ENCODE results near the gene DDI2.

The DDI2 gene

DNA sequence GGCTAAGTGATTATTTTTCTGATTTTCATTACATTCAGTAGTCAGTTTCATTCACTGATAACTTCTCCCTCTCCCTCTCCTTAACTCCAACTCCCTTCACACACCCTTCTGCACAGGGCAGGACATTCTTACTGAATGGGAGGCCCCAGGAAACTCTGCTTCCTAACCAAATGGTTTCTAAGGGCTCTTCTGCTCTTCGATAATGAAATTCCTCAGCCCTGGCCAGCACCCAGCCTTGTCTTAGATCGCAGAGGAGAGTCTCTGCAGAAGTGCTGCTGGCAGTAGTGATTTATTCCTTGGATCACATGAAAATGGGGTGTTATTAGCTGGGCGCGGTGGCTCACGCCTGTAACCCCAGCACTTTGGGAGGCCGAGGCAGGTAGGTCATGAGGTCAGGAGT, 83.2 kb downstream of the DDI2 start:
- DNase-seq (ENCODE audit: low read depth in 3 of 3, low spot score in 1 of 3) = no peak

GRCh38 chr1:15701784-15702183, 84.5 kb downstream of the DDI2 start:
- DNase-seq (ENCODE audit: low read depth in 3 of 3, low spot score in 1 of 3) = no peak

- no peak for DNase-seq (ENCODE audit: low read depth in 3 of 3, low spot score in 1 of 3)
Measured at GRCh38 chr1:15702722-15703550, 85.7 kb downstream of the DDI2 start.

DNA sequence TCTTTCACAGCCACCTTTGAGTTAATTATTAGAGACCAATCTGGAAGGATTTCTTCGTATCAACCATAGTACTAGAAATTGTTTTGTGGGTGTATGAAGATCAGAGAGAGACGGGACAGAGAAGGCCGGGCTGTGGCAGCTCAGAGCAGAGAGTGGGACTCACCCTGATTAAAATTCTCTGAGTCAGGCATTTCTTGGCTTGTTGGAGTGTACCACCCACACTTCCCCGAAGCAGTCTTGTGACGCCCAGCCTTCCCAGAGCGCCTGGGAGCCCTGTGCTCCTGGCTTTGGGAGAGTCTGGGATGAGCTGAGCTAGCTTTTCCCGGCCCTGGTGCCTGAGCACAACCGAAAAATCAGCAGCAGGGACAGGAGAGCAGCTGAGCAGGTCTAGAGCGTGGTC, 86.3 kb downstream of the DDI2 start:
- no peak for DNase-seq (ENCODE audit: low read depth in 3 of 3, low spot score in 1 of 3)

DNA sequence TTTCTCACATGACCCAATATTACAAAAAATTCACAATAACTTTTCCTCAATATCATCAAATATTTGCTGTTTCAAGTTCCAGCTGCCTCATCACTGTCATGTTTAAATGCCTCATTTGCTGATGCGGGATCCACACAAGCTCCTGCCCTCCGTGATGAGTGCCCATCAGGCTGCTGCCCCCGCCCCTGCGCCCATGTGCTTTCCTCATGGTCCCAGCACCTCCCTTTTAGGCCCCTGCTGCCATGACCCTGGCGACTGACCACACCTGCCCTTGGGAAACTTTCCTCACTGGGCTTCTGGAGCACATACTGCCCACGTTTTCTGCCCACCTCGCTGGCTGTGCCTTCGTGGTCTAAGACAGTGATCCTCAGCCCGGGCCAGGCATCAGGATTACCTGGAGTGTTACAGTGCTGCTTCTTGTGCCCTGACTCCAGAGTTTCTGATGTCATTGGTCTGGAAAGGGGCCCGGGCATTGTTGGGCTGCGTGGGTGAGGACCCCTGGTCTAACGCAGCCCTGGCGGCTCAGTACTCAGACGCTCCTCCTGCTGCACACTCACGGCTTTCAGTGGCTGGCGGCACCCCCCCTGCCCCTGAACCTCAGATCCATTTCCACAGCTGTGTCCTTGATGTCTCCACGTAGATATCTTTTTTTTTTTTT, 87.4 kb downstream of the DDI2 start:
- no peak for DNase-seq (ENCODE audit: low read depth in 3 of 3, low spot score in 1 of 3)

- DNase-seq (ENCODE audit: low read depth in 3 of 3, low spot score in 1 of 3) = no peak
Measured at GRCh38 chr1:15705184-15705566, 87.9 kb downstream of the DDI2 start.

GRCh38 chr1:15706751-15707150, 89.5 kb downstream of the DDI2 start:
- no peak for DNase-seq (ENCODE audit: low read depth in 3 of 3, low spot score in 1 of 3)

DNA sequence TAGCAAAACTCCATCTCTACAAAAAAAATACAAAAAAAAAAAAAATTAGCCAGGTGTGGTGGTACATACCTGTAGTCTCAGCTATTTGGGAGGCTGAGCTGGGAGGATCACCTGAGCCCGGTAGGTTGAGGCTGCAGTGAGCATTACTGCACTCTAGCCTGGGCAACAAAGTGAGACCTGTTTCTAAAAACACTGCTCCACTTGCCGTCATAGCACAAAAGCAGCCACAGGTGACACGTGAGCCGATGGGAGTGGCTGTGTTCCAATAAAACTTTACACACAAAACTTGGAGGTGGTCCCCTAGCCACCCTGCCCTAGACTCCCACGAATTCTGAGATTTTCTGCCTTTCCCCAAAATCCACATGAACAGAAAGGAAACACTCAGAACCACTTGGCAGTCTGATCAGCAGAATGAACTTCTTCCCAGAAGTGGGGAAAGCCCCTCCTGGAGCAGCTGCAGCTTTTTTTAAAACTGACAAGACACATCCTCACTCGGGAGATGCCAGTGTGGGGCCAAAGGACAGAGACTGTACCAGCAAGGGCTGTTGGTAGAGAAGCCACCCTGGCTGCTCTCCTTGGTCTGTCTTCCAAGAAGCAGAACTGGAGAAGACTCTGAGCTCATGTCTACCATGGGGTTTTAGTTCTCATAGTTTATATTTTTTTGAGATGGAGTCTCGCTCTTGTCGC, 90.1 kb downstream of the DDI2 start:
- DNase-seq (ENCODE audit: low read depth in 3 of 3, low spot score in 1 of 3) = no peak

DNA sequence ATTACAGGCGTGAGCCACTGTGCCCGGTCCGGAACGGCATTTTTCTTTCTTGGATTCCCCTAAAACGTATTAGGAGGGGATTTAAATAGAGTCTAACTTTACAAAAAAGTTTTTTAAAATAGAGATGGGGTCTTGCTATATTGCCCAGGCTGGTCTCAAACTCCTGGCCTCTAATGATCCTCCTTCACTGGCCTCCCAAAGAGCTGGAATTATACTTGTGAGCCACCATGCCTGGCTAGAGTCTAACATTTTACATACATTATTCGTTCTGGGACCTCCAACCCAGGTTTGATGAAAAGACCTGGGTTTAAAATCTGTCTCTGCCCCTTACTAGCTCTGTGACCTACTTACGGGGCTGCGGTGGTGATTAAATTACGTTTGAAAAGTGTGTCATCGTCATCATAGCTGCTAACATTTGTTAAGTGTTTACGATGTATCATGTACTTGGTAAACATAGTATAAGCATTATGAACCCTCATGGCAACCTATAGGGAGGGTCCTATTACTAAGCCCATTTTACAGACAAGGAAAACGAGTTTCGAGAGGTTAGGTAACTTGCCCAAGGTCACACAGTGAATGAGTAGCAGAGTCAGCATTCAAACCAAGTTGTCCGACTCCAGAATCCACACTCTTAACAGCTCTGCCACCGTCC, 91.4 kb downstream of the DDI2 start:
- no peak for DNase-seq (ENCODE audit: low read depth in 3 of 3, low spot score in 1 of 3)

GRCh38 chr1:15709226-15709625, 92.0 kb downstream of the DDI2 start:
- DNase-seq (ENCODE audit: low read depth in 3 of 3, low spot score in 1 of 3) = no peak

DNA sequence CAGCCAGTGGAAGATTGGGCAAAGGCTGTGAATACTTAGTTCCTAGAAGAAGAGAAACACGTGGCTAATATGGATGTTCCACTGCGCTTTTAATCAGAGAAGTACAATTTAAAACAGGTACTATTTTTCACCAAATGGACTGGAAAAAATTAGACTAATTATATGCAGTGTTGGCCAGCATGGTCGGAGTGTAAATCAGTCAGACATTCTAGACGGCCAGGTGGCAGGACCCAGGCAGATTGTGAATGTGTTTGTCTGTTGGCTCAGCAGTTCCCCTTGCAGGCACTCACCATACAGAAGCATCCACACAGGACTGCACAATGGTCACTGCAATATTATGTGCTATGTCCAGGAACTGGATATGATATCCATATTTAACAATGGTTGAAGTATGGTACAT, 94.9 kb downstream of the DDI2 start:
- no peak for DNase-seq (ENCODE audit: low read depth in 3 of 3, low spot score in 1 of 3)

DNA sequence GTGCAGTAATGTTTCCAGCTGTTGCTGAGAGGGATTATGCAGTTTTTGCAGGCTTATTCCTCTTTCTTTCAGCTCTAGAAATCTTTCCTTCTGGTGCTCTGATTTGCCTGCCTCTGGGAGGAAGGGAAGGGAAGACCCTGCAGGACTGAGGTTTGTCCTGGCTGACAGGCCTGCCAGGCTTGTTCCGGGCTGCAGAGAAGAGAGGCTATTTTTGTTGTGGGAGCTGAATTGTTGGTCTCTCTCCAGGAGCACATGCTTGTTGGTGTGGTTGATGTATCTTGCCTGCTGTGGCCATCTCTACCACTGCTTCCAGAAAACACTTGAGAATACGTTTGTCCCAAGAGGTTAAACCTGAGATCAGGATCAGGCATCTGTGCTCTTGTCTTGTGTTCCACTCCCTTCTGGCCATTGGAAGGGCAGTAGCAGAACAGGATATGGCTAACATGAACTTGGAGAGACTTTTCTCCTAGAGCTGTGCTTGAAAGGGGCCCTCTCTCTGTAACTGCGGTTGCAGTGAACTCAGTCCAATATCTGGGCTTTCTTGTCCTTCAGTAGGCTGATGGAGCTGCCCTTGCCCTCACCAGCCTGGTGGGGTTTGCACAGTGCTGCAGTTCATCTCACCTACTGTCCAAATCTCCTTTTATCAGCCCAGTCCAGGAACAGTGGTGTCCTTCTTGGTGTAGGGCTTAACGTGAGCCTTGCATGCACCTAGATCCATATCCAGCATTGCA, 97.3 kb downstream of the DDI2 start:
- no peak for DNase-seq (ENCODE audit: low read depth in 3 of 3, low spot score in 1 of 3)

- DNase-seq (ENCODE audit: low read depth in 3 of 3, low spot score in 1 of 3) = no peak
Measured at GRCh38 chr1:15717418-15718125, 100.3 kb downstream of the DDI2 start.

DNA sequence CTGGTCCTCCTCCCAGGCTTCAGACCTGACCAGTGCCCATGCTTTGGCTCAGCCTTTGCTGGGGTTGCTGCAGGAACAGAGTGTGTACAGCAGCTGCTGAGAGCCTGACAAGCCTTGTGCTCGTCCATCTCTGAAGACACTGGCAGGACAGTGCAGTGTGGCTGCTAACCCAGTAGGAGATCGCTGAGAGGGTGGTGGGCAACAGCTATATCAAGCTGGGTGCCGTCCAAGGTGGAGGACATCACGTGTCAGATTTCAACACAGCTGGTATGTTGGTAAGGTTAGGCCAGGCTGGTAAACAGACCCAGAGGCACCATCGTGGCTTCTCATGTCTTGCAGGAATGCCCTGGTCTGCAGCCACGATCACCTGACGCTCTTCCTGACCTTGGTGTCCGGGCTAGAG, 100.9 kb downstream of the DDI2 start:
- no peak for DNase-seq (ENCODE audit: low read depth in 3 of 3, low spot score in 1 of 3)
